ENCODE results near the gene HOXA6.

HOXA6 gene

GRCh38 chr7:27123007-27123476 lies 24.5 kb downstream of the HOXA6 start:
- no peak for DNase-seq (ENCODE audit: low read depth)
- H3K4me3 ChIP-seq (ENCODE audit: control insufficient read depth, low read depth, low read length), result no peak overlapping the region
- TF ChIP-seq CTCF (conservative IDR thresholded peaks at IDR 0.05; ENCODE audit: control insufficient read depth, insufficient read depth, low read depth, low read length), result no peak

DNA sequence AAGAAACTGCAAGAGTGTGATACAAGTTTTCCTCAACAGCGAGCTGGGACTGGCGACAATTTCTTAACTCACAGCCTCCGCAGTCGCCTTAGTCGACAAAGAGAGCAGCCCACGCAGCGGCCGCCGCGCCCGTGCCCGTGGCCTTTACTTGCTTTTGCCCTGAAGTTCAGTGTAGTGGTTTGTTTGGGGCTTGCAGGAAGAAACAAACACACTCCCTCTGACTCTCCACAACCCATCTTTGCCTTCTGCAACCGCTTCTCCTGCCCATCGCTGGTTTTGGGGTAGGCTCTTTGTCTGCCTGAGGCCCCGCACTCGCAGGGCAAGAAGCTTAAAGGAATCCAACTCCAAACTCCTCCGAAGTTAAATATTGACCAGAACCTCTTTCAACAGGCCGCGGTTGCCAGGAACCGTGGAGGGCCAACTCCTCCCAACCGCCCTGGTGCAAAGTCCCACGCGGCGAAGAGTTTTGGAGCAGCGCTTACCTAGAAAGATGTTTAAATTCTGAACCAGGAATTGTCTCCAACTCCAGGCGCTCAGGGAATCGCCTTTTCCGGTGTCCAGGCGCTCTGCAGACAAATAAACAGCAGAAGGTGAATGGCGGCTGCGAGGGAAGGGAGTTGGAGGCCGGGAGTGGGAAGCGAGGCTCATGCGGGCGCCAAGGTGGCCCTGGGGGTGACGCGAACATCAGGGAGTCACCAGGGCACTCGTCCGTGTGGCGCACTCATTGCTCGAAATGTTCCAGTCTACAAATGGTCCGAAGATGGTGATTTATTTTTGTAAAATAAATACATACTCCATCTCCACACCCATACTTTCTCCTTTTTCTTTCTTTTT lies 25.3 kb downstream of the HOXA6 start:
- DNase-seq (ENCODE audit: low read depth), result no peak

GRCh38 chr7:27121684-27122076 lies 25.9 kb downstream of the HOXA6 start:
- no peak for DNase-seq (ENCODE audit: low read depth)
- no peak for TF ChIP-seq CTCF (conservative IDR thresholded peaks at IDR 0.05; ENCODE audit: control insufficient read depth, insufficient read depth, low read depth, low read length)
- no peak overlapping the region for H3K4me3 ChIP-seq (ENCODE audit: control insufficient read depth, low read depth, low read length)

More for the DNA sequence above, 25.3 kb downstream of the HOXA6 start:
- no peak for TF ChIP-seq CTCF (conservative IDR thresholded peaks at IDR 0.05; ENCODE audit: control insufficient read depth, insufficient read depth, low read depth, low read length)
- H3K4me3 ChIP-seq (ENCODE audit: control insufficient read depth, low read depth, low read length), result peak overlapping the region; percentile 5

DNA sequence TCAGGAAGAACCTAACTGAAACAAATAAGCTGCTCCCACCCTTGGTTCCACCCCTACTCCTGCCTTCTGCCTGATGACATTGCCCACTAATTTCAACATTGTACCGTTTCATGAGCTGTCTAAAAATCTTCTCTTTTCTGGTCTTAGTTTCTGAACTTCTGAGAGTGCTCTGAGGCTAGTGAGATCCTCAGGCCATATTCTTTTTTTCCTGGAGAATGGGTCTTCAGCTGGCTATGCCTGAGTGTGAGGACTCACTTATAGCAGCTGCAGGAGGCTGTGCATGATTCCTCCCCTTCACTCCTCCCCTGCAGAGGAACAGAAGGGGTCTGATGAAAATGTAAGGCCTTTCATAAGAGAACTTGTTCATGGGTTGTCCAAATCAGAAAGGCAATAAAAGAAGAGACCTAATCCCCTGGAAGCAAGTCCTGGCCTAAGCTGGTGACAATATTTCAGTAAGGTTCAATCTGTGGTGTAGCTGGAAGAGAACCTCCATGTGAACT lies 28.1 kb downstream of the HOXA6 start:
- TF ChIP-seq CTCF (conservative IDR thresholded peaks at IDR 0.05; ENCODE audit: control insufficient read depth, insufficient read depth, low read depth, low read length), result no peak
- no peak for DNase-seq (ENCODE audit: low read depth)
- no peak overlapping the region for H3K4me3 ChIP-seq (ENCODE audit: control insufficient read depth, low read depth, low read length)

DNA sequence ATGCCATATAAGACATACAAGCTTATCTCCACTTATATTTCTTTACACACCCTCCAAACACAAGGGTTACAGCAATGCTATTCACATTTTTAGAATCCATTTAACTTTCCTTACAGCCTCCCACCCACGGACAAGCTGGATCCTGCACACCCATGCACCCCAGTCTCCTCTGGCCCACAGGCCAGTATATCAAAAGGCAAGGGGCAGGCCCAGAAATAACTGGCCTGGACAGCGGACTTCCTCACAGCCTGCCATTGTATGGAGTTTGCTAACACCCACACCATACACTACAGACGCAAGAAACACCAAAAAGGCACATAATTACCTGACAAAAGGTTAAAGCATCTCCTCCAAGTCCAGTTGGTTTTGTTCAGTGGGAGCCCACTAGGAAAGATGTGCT lies 29.0 kb downstream of the HOXA6 start:
- DNase-seq (ENCODE audit: low read depth), result no peak
- H3K4me3 ChIP-seq (ENCODE audit: control insufficient read depth, low read depth, low read length), result no peak overlapping the region
- no peak for TF ChIP-seq CTCF (conservative IDR thresholded peaks at IDR 0.05; ENCODE audit: control insufficient read depth, insufficient read depth, low read depth, low read length)

DNA sequence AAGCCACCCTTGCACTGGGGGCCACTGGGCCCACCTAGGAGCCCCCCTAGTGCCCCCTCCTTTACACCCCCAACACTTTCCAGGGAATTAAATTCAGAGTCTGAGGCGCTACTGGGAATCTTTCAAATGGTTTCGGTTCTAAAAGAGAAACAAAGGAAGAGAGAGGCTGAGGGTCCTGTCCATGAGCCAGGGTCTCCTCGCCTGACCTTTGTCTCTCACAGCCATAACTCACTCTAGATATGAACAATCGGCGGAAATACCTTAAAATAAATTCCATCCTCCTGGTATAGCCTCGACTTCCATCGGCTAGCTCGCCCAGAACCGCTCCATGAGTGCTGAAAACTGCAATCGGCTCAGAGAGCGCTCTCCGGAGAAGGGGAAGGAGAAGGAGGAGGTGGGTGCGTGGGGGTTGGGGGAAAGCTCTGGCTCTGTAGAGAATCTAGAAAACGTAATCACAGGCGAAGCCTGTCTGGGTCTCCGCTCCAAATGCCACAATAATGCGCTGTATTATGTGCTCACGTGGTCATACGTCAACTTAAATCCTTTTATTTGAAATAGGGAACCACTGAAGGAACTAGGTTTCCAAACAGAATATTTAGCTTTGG lies 29.6 kb downstream of the HOXA6 start:
- H3K4me3 ChIP-seq (ENCODE audit: control insufficient read depth, low read depth, low read length), result peak overlapping the region; percentile 6
- TF ChIP-seq CTCF (conservative IDR thresholded peaks at IDR 0.05; ENCODE audit: control insufficient read depth, insufficient read depth, low read depth, low read length), result no peak
- peak; percentile 60 for DNase-seq (ENCODE audit: low read depth)
